ENCODE data around the gene ZDHHC12.

Gene ZDHHC12

DNA sequence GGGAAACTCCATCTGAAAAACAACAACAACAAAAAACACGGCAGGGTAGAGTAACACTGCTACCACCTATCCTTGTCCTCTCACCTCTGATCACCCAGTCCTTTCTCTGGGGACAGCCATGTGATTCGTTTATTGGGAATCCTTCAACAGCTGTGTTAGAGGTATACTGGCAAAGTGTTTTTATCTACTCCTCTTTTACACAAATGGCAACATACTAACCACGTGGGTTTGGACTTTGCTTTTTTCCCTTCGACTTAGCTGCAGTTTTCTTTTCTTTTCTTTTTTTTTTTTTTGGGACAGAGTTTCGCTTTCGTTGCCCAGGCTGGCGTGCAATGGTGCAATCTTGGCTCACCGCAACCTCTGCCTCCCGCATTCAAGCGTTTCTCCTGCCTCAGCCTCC, 46.1 kb downstream of the ZDHHC12 start:
- WGBS (ENCODE audit: insufficient coverage), result 100% methylated on average over 1 of the region's 10 CpGs
- POLR2A ChIA-PET, result interaction anchor here (0.6 kb wide), 1 partner anchor 19 kb away, joined by 3 read pairs; no protein-coding TSS in a partner anchor
- Histone ChIP-seq H3K4me1 (ENCODE audit: control extremely low read depth in 1 of 4, control insufficient read depth in 4 of 4, insufficient read depth in 4 of 4, low read length in 3 of 4) (peaks cover 0 to 1% (median 0%) of the 10 kb centered on the region in 4 experiments), H3K4me3 (ENCODE audit: control insufficient read depth in 1 of 7, extremely low read depth in 1 of 7, insufficient read depth in 4 of 7, low read depth in 2 of 7, low read length in 6 of 7) (no peak overlapping the region), H3K9me3 (ENCODE audit: control extremely low read depth in 1 of 5, control insufficient read depth in 4 of 5, insufficient read depth in 2 of 5, low read depth in 1 of 5, low read length in 4 of 5) (no peaks in the 10 kb centered on the region), H3K27me3 (replicated peaks in 2 of 5; ENCODE audit: control insufficient read depth in 4 of 5, insufficient read depth in 5 of 5, low read length in 4 of 5) (no peaks in the 10 kb centered on the region), H3K27ac (ENCODE audit: insufficient read depth in 1 of 2, low read depth in 1 of 2, low read length in 2 of 2, poor library complexity in 1 of 2, severe bottlenecking in 2 of 2) (no peak overlapping the region), H3K36me3 (ENCODE audit: control insufficient read depth in 4 of 4, insufficient read depth in 4 of 4, low read length in 3 of 4) (peaks cover 0 to 5% (median 3%) of the 10 kb centered on the region in 4 experiments)
- no peak for DNase-seq
- CTCF ChIA-PET, result no interaction called here

DNA sequence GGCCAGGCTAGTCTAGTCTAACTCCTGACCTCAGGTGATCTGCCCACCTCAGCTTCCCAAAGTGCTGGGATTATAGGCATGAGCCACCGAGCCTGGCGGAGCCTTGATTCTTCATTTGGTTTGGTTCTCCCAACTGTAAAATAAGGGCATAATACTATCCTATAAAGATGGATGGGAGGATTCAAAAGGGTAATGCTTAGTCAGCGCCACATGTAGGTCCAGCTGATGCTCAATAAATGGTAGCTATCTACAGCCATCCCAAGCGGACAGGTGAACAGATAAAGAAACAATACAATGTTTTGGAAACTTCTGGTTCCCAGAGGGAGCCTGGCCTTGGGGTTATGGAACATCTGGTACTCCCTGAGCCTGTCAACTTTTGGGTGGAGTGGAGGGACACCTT, 48.5 kb downstream of the ZDHHC12 start:
- no peaks in the 10 kb centered on the region for H3K4me1 ChIP-seq (ENCODE audit: control extremely low read depth in 1 of 4, control insufficient read depth in 4 of 4, insufficient read depth in 4 of 4, low read length in 3 of 4)
- ChIA-PET POLR2A (no interaction called here), CTCF (no interaction called here)
- DNase-seq, result no peak
- peaks cover 0 to 5% (median 3%) of the 10 kb centered on the region in 4 experiments for H3K36me3 ChIP-seq (ENCODE audit: control insufficient read depth in 4 of 4, insufficient read depth in 4 of 4, low read length in 3 of 4)
- no peaks in the 10 kb centered on the region for H3K27me3 ChIP-seq (replicated peaks in 2 of 5; ENCODE audit: control insufficient read depth in 4 of 5, insufficient read depth in 5 of 5, low read length in 4 of 5)
- no peak overlapping the region for H3K4me3 ChIP-seq (ENCODE audit: control insufficient read depth in 1 of 7, extremely low read depth in 1 of 7, insufficient read depth in 4 of 7, low read depth in 2 of 7, low read length in 6 of 7)
- H3K9me3 ChIP-seq (ENCODE audit: control extremely low read depth in 1 of 5, control insufficient read depth in 4 of 5, insufficient read depth in 2 of 5, low read depth in 1 of 5, low read length in 4 of 5), result no peaks in the 10 kb centered on the region
- 100% methylated on average over 3 of the region's 4 CpGs for WGBS (ENCODE audit: insufficient coverage)
- H3K27ac ChIP-seq (ENCODE audit: insufficient read depth in 1 of 2, low read depth in 1 of 2, low read length in 2 of 2, poor library complexity in 1 of 2, severe bottlenecking in 2 of 2), result no peak overlapping the region

All from common myeloid progenitor, CD34-positive (primary cell).